Breast epithelium (tissue), 4 donors: ENCODE measurements around the gene MOCS1. TPM values are rescaled to one million over a fixed set of nuclear protein-coding genes. Genes with fewer than 3 reads are reported as not detected.

Source experiments
- DNase-seq, 2 donors: peaks; one replicate each; pipeline ENCODE4 v3.0.0-alpha.2; 2019; ENCODE audit warnings: low spot score in 2 of 2
- H3K27ac ChIP-seq, 2 donors: fragments of 200-600 bp; sonication (generic) in 1 of 2; one replicate each; pipeline ENCODE4 v1.5.1; 2016 to 2019; ENCODE audit warnings: mild to moderate bottlenecking in 1 of 2
- H3K27me3 ChIP-seq, 2 donors: fragments of 200-600 bp; sonication (generic) in 1 of 2; one replicate each; pipeline versions ENCODE4 v1.5.1 to v1.6.0; 2017 to 2019; ENCODE audit warnings: control low read depth in 1 of 2, mild to moderate bottlenecking in 1 of 2
- H3K36me3 ChIP-seq: fragments of 200-600 bp; one replicate; pipeline ENCODE4 v1.5.1; 2019
- H3K4me1 ChIP-seq, 2 donors: fragments of 200-600 bp; sonication (generic); one replicate each; pipeline ENCODE4 v1.5.1; 2016 to 2019; ENCODE audit warnings: control low read depth in 1 of 2
- H3K4me3 ChIP-seq, 3 donors: fragments of 200-600 bp; sonication (generic); 1 replicate in 2 of 3; 2 replicates in 1 of 3; pipeline ENCODE4 v1.5.1; 2016 to 2019; ENCODE audit warnings: mild to moderate bottlenecking in 3 of 3, moderate library complexity in 2 of 3
- H3K9me3 ChIP-seq, 2 donors: fragments of 200-600 bp; sonication (generic) in 1 of 2; one replicate each; pipeline ENCODE4 v1.5.1; 2016 to 2019; ENCODE audit warnings: control low read depth in 1 of 2
- CTCF ChIP-seq, 3 donors: fragments of 450-650 bp; IDR thresholded peaks; one replicate each; pipeline ENCODE4 v1.5.1; 2016 to 2017; ENCODE audit warnings: antibody characterized with exemption in 3 of 3, mild to moderate bottlenecking in 3 of 3, moderate library complexity in 3 of 3
- POLR2A ChIP-seq: fragments of 450-650 bp; IDR thresholded peaks from one replicate; pipeline ENCODE4 v1.6.1; 2016; ENCODE audit warnings: antibody characterized with exemption, mild to moderate bottlenecking, moderate library complexity
- POLR2AphosphoS5 ChIP-seq, 3 donors: sonication (generic); formaldehyde crosslinking; IDR thresholded peaks; one replicate each; pipeline ENCODE4 v1.6.1; 2017; ENCODE audit warnings: antibody characterized with exemption in 3 of 3
- intact Hi-C: fragments of 100-400 bp; cut with DNase I; formaldehyde crosslinking; loops from one replicate; pipeline ENCODE4 v1.15.1; 2023; ENCODE audit warnings: low total_unique reads
- total RNA-seq, 3 donors: library from RNA; depleted of rRNA; stranded (reverse); fragments of >200 nt; gene quantifications; one replicate each; pipeline ENCODE4 v1.1.0, GENCODE V29; 2016

Gene MOCS1
- total RNA-seq, 3 donors from 2014 or later: 23.6 to 78.9 (median 25.3) TPM

GRCh38 chr6:39901116-39901655 lies 33.1 kb downstream of the MOCS1 start:
- DNase-seq: no peak
- H3K27me3 ChIP-seq: no peaks in the 10 kb centered on the region

GRCh38 chr6:39899554-39900295 lies 34.5 kb downstream of the MOCS1 start:
- no peak overlapping the region for H3K4me3 ChIP-seq
- no peaks in the 10 kb centered on the region for H3K36me3 ChIP-seq
- no peaks in the 10 kb centered on the region for H3K27me3 ChIP-seq
- H3K27ac ChIP-seq: no peak overlapping the region
- intact Hi-C loops: loop anchor here (10.0 kb wide), 1 partner anchor 535 kb away; no protein-coding TSS in a partner anchor
- DNase-seq: no peak
- TF ChIP-seq POLR2AphosphoS5 (IDR thresholded peaks at IDR 0.05) (no peak), CTCF (IDR thresholded peaks at IDR 0.05) (no peak)
- no peaks in the 10 kb centered on the region for H3K4me1 ChIP-seq
- H3K9me3 ChIP-seq: no peaks in the 10 kb centered on the region

More at GRCh38 chr6:39901116-39901655, 33.1 kb downstream of the MOCS1 start:
- H3K4me3 ChIP-seq: no peak overlapping the region
- intact Hi-C loops: no loop called here
- no peaks in the 10 kb centered on the region for H3K9me3 ChIP-seq
- H3K27ac ChIP-seq: no peak overlapping the region
- no peaks in the 10 kb centered on the region for H3K36me3 ChIP-seq
- TF ChIP-seq CTCF (IDR thresholded peaks at IDR 0.05) (no peak), POLR2AphosphoS5 (IDR thresholded peaks at IDR 0.05) (no peak), POLR2A (no peak)
- no peaks in the 10 kb centered on the region for H3K4me1 ChIP-seq

- Histone ChIP-seq H3K27ac (no peak overlapping the region), H3K9me3 (no peaks in the 10 kb centered on the region), H3K4me1 (no peaks in the 10 kb centered on the region), H3K27me3 (no peaks in the 10 kb centered on the region), H3K36me3 (no peaks in the 10 kb centered on the region), H3K4me3 (no peak overlapping the region)
- DNase-seq: no peak
- TF ChIP-seq POLR2A (no peak), POLR2AphosphoS5 (IDR thresholded peaks at IDR 0.05) (no peak), CTCF (IDR thresholded peaks at IDR 0.05) (no peak)
- intact Hi-C loops: loop anchor here (10.0 kb wide), 1 partner anchor 534 kb away; no protein-coding TSS in a partner anchor
These were observed 35.6 kb downstream of the MOCS1 start for GRCh38 chr6:39898625-39899024.

GRCh38 chr6:39897698-39898097 lies 36.6 kb downstream of the MOCS1 start:
- H3K9me3 ChIP-seq: no peaks in the 10 kb centered on the region
- H3K27me3 ChIP-seq: no peaks in the 10 kb centered on the region
- H3K4me1 ChIP-seq: no peaks in the 10 kb centered on the region
- H3K4me3 ChIP-seq: no peak overlapping the region
- TF ChIP-seq POLR2A (no peak), CTCF (IDR thresholded peaks at IDR 0.05) (no peak), POLR2AphosphoS5 (IDR thresholded peaks at IDR 0.05) (no peak)
- intact Hi-C loops: loop anchor here (10.0 kb wide), 1 partner anchor 533 kb away; no protein-coding TSS in a partner anchor
- no peak for DNase-seq
- H3K27ac ChIP-seq: no peak overlapping the region
- no peaks in the 10 kb centered on the region for H3K36me3 ChIP-seq

GRCh38 chr6:39896701-39897100 lies 37.6 kb downstream of the MOCS1 start:
- Histone ChIP-seq H3K27me3 (no peaks in the 10 kb centered on the region), H3K4me3 (no peak overlapping the region), H3K27ac (no peak overlapping the region), H3K4me1 (no peaks in the 10 kb centered on the region), H3K9me3 (no peaks in the 10 kb centered on the region), H3K36me3 (no peaks in the 10 kb centered on the region)
- intact Hi-C loops: loop anchor here (10.0 kb wide), 1 partner anchor 532 kb away; no protein-coding TSS in a partner anchor
- TF ChIP-seq CTCF (IDR thresholded peaks at IDR 0.05): no peak
- TF ChIP-seq POLR2A: no peak
- no peak for TF ChIP-seq POLR2AphosphoS5 (IDR thresholded peaks at IDR 0.05)
- no peak for DNase-seq
